H1 (cell line): ENCODE data around the gene DSTYK. TPM values are rescaled to one million over a fixed set of nuclear protein-coding genes. Genes with fewer than 3 reads are reported as not detected.

Experiments used
- CTCF ChIA-PET: fragments of 300-600 bp; sonication (Branson Sonifier 250); formaldehyde crosslinking; loops from one replicate; lab custom pipeline; 2021; ENCODE audit not compliant: partially characterized antibody; lab: Charles Lee
- POLR2A ChIA-PET: fragments of 300-600 bp; sonication (Branson Sonifier 250); formaldehyde crosslinking; loops from one replicate; lab custom pipeline; 2021; ENCODE audit warnings: inconsistent platforms; ENCODE audit not compliant: partially characterized antibody; lab: Charles Lee
- DNase-seq, 2 experiments: peaks; one replicate each; pipeline versions ENCODE4 v3.0.0 to v3.0.0-alpha.2; 2010 to 2022; ENCODE audit warnings: low spot score in 2 of 2, low read depth in 1 of 2, mixed read lengths in 1 of 2
- FAIRE-seq: peaks from 2 replicates; lab custom pipeline; 2011; peaks lifted over from hg19 to GRCh38; lab: Jason Lieb, UNC
- H2AFZ ChIP-seq: 2 replicates; pipeline ENCODE4 v1.8.1; 2012; ENCODE audit warnings: low read length, inconsistent platforms
- H2AK5ac ChIP-seq: 2 replicates; pipeline ENCODE4 v1.6.1; 2013; ENCODE audit warnings: low read depth, low read length
- H2BK120ac ChIP-seq: replicated peaks from 2 replicates; pipeline ENCODE3; 2013; ENCODE audit warnings: low read depth, low read length, inconsistent platforms
- H2BK12ac ChIP-seq: 2 replicates; pipeline ENCODE4 v1.6.1; 2013; ENCODE audit warnings: low read depth, low read length
- H2BK15ac ChIP-seq: 2 replicates; pipeline ENCODE4 v1.6.1; 2013; ENCODE audit warnings: low read length
- H2BK20ac ChIP-seq: 2 replicates; pipeline ENCODE4 v1.6.1; 2013; ENCODE audit warnings: low read length
- H2BK5ac ChIP-seq: 2 replicates; pipeline ENCODE4 v1.6.1; 2013; ENCODE audit warnings: low read depth, low read length
- H3K14ac ChIP-seq: 2 replicates; pipeline ENCODE4 v1.6.1; 2013; ENCODE audit warnings: inconsistent platforms; ENCODE audit not compliant: insufficient read length
- H3K18ac ChIP-seq: 2 replicates; pipeline ENCODE4 v1.6.1; 2013; ENCODE audit warnings: low read length; ENCODE audit errors: extremely low read depth
- H3K23ac ChIP-seq: 2 replicates; pipeline ENCODE4 v1.6.1; 2013; ENCODE audit warnings: inconsistent platforms; ENCODE audit not compliant: insufficient read length
- H3K23me2 ChIP-seq: 2 replicates; pipeline ENCODE4 v1.6.1; 2013; ENCODE audit warnings: low read depth, low read length
- H3K27ac ChIP-seq: 2 replicates; pipeline ENCODE4 v1.6.1; 2011; ENCODE audit warnings: low read depth, low read length, inconsistent platforms
- H3K27me3 ChIP-seq, 4 experiments: replicated peaks in 1 of 4; 1 replicate in 1 of 4; 2 replicates in 3 of 4; pipeline versions ENCODE4 v1.6.1 to v1.8.1; 2011 to 2013; ENCODE audit warnings: low read length in 3 of 4, mild to moderate bottlenecking in 3 of 4, inconsistent platforms in 2 of 4, mixed read lengths in 2 of 4, moderate library complexity in 1 of 4; ENCODE audit not compliant: control insufficient read depth in 3 of 4, insufficient read depth in 3 of 4; ENCODE audit errors: extremely low read depth in 1 of 4
- H3K36me3 ChIP-seq, 4 experiments: 2 replicates each; pipeline versions ENCODE4 v1.6.1 to v1.8.1; 2011 to 2013; ENCODE audit warnings: mild to moderate bottlenecking in 4 of 4, low read length in 3 of 4, moderate library complexity in 2 of 4, control low read depth in 1 of 4, inconsistent platforms in 1 of 4; ENCODE audit not compliant: insufficient read depth in 4 of 4, control insufficient read depth in 2 of 4
- H3K4ac ChIP-seq: replicated peaks from 2 replicates; pipeline ENCODE3; 2013; ENCODE audit warnings: low read length, low read depth, mixed read lengths, inconsistent platforms; ENCODE audit not compliant: insufficient read length
- H3K4me1 ChIP-seq, 4 experiments: replicated peaks in 1 of 4; 1 replicate in 1 of 4; 2 replicates in 3 of 4; pipeline versions ENCODE4 v1.6.1 to v1.8.1; 2011 to 2013; ENCODE audit warnings: low read length in 3 of 4, inconsistent platforms in 2 of 4, mixed read lengths in 1 of 4; ENCODE audit not compliant: insufficient read depth in 4 of 4, control insufficient read depth in 3 of 4
- H3K4me2 ChIP-seq, 2 experiments: 2 replicates each; pipeline versions ENCODE4 v1.6.1 to v1.8.1; 2011 to 2013; ENCODE audit warnings: low read depth in 2 of 2, low read length in 2 of 2, control low read depth in 1 of 2, inconsistent platforms in 1 of 2, mild to moderate bottlenecking in 1 of 2; ENCODE audit not compliant: insufficient read depth in 1 of 2
- H3K4me3 ChIP-seq, 4 experiments: fragments of 200-600, 300-600 bp in 1 of 4; sonication (generic), shearing (Covaris generic), sonication (Bioruptor Twin) in 1 of 4; 2 replicates each; pipeline versions ENCODE4 v1.5.1 to v1.8.1; 2011 to 2016; ENCODE audit warnings: low read length in 4 of 4, low read depth in 3 of 4, control low read depth in 2 of 4, inconsistent platforms in 2 of 4, mild to moderate bottlenecking in 2 of 4, mixed read lengths in 1 of 4, moderate library complexity in 1 of 4; ENCODE audit not compliant: insufficient read depth in 2 of 4; ENCODE audit errors: extremely low read depth in 1 of 4
- H3K56ac ChIP-seq: replicated peaks from 2 replicates; pipeline ENCODE3; 2013; ENCODE audit warnings: low read depth, mild to moderate bottlenecking, mixed read lengths, low read length, inconsistent platforms; ENCODE audit not compliant: insufficient read length
- H3K79me1 ChIP-seq: 2 replicates; pipeline ENCODE4 v1.6.1; 2013; ENCODE audit warnings: low read depth, low read length, control low read depth
- H3K79me2 ChIP-seq, 2 experiments: 2 replicates each; pipeline versions ENCODE4 v1.6.1 to v1.8.1; 2012 to 2013; ENCODE audit warnings: low read length in 2 of 2, mild to moderate bottlenecking in 2 of 2, inconsistent platforms in 1 of 2; ENCODE audit not compliant: insufficient read depth in 2 of 2, control insufficient read depth in 1 of 2
- H3K9ac ChIP-seq, 4 experiments: replicated peaks in 1 of 4; 1 replicate in 1 of 4; 2 replicates in 3 of 4; pipeline versions ENCODE4 v1.6.1 to v1.8.1; 2011 to 2013; ENCODE audit warnings: low read depth in 3 of 4, low read length in 3 of 4, control low read depth in 2 of 4, mild to moderate bottlenecking in 2 of 4, moderate library complexity in 2 of 4, inconsistent platforms in 1 of 4; ENCODE audit errors: extremely low read depth in 1 of 4
- H3K9me3 ChIP-seq, 2 experiments: 2 replicates each; pipeline versions ENCODE4 v1.6.1 to v1.8.1; 2012 to 2013; ENCODE audit warnings: mild to moderate bottlenecking in 2 of 2, moderate library complexity in 2 of 2, control low read depth in 1 of 2, inconsistent platforms in 1 of 2, low read depth in 1 of 2, low read length in 1 of 2, mixed read lengths in 1 of 2; ENCODE audit not compliant: insufficient read depth in 2 of 2
- H4K20me1 ChIP-seq, 2 experiments: replicated peaks in 1 of 2; 2 replicates each; pipeline versions ENCODE3 to v1.8.1; 2011 to 2013; ENCODE audit warnings: inconsistent platforms in 2 of 2, low read length in 2 of 2, mild to moderate bottlenecking in 1 of 2; ENCODE audit not compliant: insufficient read depth in 2 of 2, control insufficient read depth in 1 of 2
- H4K5ac ChIP-seq: 2 replicates; pipeline ENCODE4 v1.6.1; 2013; ENCODE audit warnings: low read length, low read depth, mixed read lengths, inconsistent platforms; ENCODE audit not compliant: insufficient read length
- H4K8ac ChIP-seq: 2 replicates; pipeline ENCODE4 v1.8.0; 2013; ENCODE audit warnings: mild to moderate bottlenecking, moderate library complexity, low read length, inconsistent platforms; ENCODE audit not compliant: insufficient read depth; ENCODE audit errors: extremely low read depth
- H4K91ac ChIP-seq: replicated peaks from 2 replicates; pipeline ENCODE3; 2013; ENCODE audit warnings: low read length, mixed read lengths, inconsistent platforms; ENCODE audit not compliant: insufficient read length
- CBX8 ChIP-seq: fragments of 300-800, 300-1000 bp; sonication (generic); IDR thresholded peaks from 2 replicates; pipeline ENCODE4 v1.7.1; 2016; ENCODE audit warnings: low read depth, low read length, borderline replicate concordance
- FOSL1 ChIP-seq: IDR thresholded peaks from 2 replicates; pipeline ENCODE4 v1.6.1; 2011; ENCODE audit warnings: mild to moderate bottlenecking, low read depth, low read length, moderate library complexity; ENCODE audit not compliant: insufficient read depth
- NRF1 ChIP-seq: IDR thresholded peaks from 2 replicates; pipeline ENCODE4 v1.6.1; 2011; ENCODE audit warnings: mild to moderate bottlenecking, low read depth, low read length, improper control_type of control experiment
- SRF ChIP-seq: IDR thresholded peaks from 2 replicates; pipeline ENCODE4 v1.6.1; 2011; ENCODE audit warnings: mild to moderate bottlenecking, low read depth, low read length, moderate library complexity
- TAF7 ChIP-seq: optimal IDR thresholded peaks from 2 replicates; pipeline ENCODE3; 2011; ENCODE audit warnings: low read depth, mild to moderate bottlenecking, inconsistent platforms, low read length, moderate library complexity, borderline replicate concordance
- whole genome bisulfite sequencing, 2 experiments: shearing (Covaris generic) in 1 of 2; methylation state at CpG; one replicate each; pipeline versions ENCODE4 v1.1.6 to v1.1.7; 2013 to 2015; ENCODE audit warnings: low lambda C conversion rate in 2 of 2, mixed read lengths in 2 of 2, inconsistent platforms in 1 of 2, low coverage in 1 of 2, missing lambda C conversion rate in 1 of 2; ENCODE audit not compliant: insufficient replicate concordance in 2 of 2, insufficient coverage in 1 of 2, insufficient read length in 1 of 2; ENCODE audit errors: extremely low coverage in 1 of 2, missing lambda C conversion rate in 1 of 2; 5-methylcytosine and 5-hydroxymethylcytosine counted together
- polyA plus RNA-seq, 7 experiments: library from polyadenylated mRNA; depleted of rRNA in 3 of 7; stranded (reverse) in 5 of 7; unstranded in 2 of 7; fragments of >200 nt in 5 of 7; fragments of 200-250 nt in 2 of 7; gene quantifications; 1 replicate in 5 of 7; 2 replicates in 1 of 7; 4 replicates in 1 of 7; pipeline versions ENCODE4 v1.2.1 to v1.2.3, GENCODE V29; 2011 to 2013; ENCODE audit warnings: missing spikeins in 2 of 7, mixed read lengths in 2 of 7
- total RNA-seq: library from RNA; stranded (reverse); fragmentation: NEBNext Ultra II Directional; extraction: Animal tissue kit (Norgen Biotek cat#: 25700); gene quantifications from 2 replicates; pipeline ENCODE4 v1.2.1, GENCODE V29; 2021

The DSTYK gene
- total and polyA plus RNA-seq, 2 of the 8 experiments (the other 6 are each of a cell fraction or from before 2014, with no cell fraction given), result 2.7 to 8.5 TPM

DNA sequence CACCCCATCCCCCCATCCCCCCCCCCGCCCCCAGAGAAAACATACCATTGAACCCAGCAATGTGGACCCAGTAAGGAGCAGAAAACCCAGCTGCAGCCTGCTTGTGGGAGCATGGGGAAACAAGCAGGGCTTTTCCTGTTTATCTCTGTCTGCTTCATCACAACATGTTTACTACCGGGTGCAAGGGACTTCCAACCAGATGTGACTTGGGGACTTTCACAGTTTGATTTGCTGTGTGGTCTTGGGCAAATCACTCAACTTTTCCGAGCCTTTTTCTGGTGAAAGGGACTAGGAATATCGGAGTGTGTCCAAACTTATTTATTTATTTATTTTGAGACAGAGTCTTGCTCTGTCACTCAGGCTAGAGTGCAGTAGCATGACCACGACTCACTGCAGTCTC, 19.5 kb upstream of the DSTYK start:
- Histone ChIP-seq H3K23me2 (peaks cover 11% of the 10 kb centered on the region), H2AK5ac (no peak overlapping the region), H4K91ac (no peak overlapping the region), H3K9ac (no peak overlapping the region), H3K27me3 (peaks cover 0 to 6% (median 4%) of the 10 kb centered on the region in 4 experiments; a peak in 5 of 7 replicates), H3K4me1 (peaks cover 13 to 18% (median 16%) of the 10 kb centered on the region in 4 experiments; a peak in 6 of 7 replicates), H3K79me2 (no peaks in the 10 kb centered on the region), H3K4me2 (no peak overlapping the region), H3K4me3 (no peak overlapping the region), H4K5ac (no peak overlapping the region), H4K20me1 (peaks cover 3 to 9% of the 10 kb centered on the region in 2 experiments), H3K14ac (no peak overlapping the region), H3K23ac (no peak overlapping the region), H2BK15ac (no peak overlapping the region), H2BK12ac (no peak overlapping the region), H2BK20ac (no peak overlapping the region), H3K36me3 (no peaks in the 10 kb centered on the region), H2AFZ (no peak overlapping the region), H3K9me3 (no peaks in the 10 kb centered on the region), H3K56ac (no peak overlapping the region), H3K79me1 (no peaks in the 10 kb centered on the region), H4K8ac (no peak overlapping the region), H3K18ac (no peak overlapping the region), H2BK120ac (no peak overlapping the region), H3K27ac (no peak overlapping the region), H3K4ac (no peak overlapping the region), H2BK5ac (no peak overlapping the region)
- CTCF ChIA-PET, result interaction anchor here (1.1 to 40.8 kb wide), 2 partner anchors 29 to 101 kb away, joined by 3 to 1035 read pairs; no protein-coding TSS in a partner anchor
- DNase-seq (no peak), FAIRE-seq (no peak)
- TF ChIP-seq TAF7, result no peak
- no peak for TF ChIP-seq SRF
- TF ChIP-seq NRF1, result no peak
- no peak for TF ChIP-seq FOSL1
- TF ChIP-seq CBX8, result no peak
- WGBS, 2 experiments, result 82% methylated on average over 5 of the region's 5 CpGs; no CpG with 5 or more reads in 1 of the 2 experiments
- POLR2A ChIA-PET, result interaction anchor here (1.5 to 1.6 kb wide), 3 partner anchors 40 to 111 kb away, joined by 4 to 5 read pairs (median 4); partner anchors contain the start of gene NUAK2
